GM12865 (cell line): Measurements from ENCODE around the gene NEU4.

Experiments used
- DNase-seq: peaks from one replicate; pipeline ENCODE4 v3.0.0; 2010; ENCODE audit warnings: low read depth
- H3K4me3 ChIP-seq: 2 replicates; pipeline ENCODE4 v1.5.1; 2011; ENCODE audit warnings: mild to moderate bottlenecking, low read depth, low read length, control low read depth
- TF ChIP-seq, protein P1 (sequence below): IDR thresholded peaks from 2 replicates; pipeline ENCODE4 v1.5.1; 2011; ENCODE audit warnings: low read length, control low read depth, low read depth, inconsistent platforms; ENCODE audit not compliant: insufficient read depth; ENCODE audit errors: missing control alignments

The NEU4 gene

DNA sequence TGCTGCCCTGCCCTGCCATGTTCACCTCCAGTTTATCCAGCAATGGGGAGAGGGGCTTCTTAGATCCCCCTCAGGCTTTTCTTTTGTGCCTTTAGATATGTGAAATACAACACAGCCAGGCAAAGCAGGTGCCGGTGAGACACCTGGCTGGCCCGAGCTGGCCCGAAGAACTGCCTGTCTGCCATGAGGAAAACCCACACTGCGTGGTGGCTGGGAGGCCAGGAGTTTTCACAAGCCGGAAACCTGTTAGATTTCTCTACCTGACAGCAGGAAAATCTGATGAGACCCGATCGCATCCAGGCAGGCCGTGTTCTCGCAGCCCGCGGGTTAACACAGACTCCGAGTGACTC, 38.1 kb upstream of the NEU4 start:
- TF ChIP-seq, protein P1, sequence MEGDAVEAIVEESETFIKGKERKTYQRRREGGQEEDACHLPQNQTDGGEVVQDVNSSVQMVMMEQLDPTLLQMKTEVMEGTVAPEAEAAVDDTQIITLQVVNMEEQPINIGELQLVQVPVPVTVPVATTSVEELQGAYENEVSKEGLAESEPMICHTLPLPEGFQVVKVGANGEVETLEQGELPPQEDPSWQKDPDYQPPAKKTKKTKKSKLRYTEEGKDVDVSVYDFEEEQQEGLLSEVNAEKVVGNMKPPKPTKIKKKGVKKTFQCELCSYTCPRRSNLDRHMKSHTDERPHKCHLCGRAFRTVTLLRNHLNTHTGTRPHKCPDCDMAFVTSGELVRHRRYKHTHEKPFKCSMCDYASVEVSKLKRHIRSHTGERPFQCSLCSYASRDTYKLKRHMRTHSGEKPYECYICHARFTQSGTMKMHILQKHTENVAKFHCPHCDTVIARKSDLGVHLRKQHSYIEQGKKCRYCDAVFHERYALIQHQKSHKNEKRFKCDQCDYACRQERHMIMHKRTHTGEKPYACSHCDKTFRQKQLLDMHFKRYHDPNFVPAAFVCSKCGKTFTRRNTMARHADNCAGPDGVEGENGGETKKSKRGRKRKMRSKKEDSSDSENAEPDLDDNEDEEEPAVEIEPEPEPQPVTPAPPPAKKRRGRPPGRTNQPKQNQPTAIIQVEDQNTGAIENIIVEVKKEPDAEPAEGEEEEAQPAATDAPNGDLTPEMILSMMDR: no peak
- DNase-seq: no peak
- H3K4me3 ChIP-seq: no peak overlapping the region

DNA sequence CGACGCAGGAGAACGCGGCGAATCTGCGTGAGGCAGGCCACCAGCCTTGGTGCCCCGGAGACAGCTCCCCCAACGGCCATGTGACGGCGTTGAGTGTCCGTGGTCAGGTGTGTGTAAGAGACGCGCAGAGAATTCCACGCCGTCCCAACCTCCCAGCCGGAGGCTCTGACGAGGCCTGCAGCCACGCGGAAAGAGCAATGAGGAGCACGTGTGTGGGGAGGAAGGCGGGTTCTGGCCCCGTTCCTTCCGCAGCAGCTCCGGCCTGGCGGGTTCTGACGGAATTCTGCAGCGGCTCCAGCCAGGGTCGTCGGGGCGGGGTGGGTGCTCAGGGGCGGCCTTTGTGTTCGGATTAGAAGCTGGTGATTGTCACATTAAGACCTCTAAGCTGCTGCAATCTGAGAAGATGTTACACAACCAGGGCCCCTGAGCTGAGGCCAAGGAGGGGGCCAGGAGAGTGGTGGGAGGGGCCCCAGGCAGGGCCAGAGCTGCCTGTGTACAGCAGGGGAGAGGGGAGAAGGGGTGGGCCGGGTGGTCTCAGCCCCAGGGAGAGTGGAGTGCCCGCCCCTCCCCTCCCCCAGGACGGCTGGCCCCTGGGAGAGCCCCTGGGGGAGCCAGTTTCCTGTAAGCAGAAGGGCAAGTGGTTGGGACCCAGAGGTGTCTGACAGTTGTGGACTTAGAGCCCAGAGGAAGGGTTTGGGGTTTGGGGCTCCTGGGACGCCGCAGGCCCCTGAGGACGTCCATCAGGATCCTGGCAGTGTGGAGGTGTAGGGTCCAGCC, 37.5 kb upstream of the NEU4 start:
- TF ChIP-seq, protein P1: no peak
- DNase-seq: peak; percentile 26
- H3K4me3 ChIP-seq: peak overlapping the region; percentile 49

- TF ChIP-seq, protein P1: no peak
- DNase-seq: peak; percentile 88
- peak overlapping the region; percentile 49 for H3K4me3 ChIP-seq
Observed at GRCh38 chr2:241772063-241772499, 36.9 kb upstream of the NEU4 start.

GRCh38 chr2:241773511-241774418, 35.2 kb upstream of the NEU4 start:
- TF ChIP-seq, protein P1: no peak
- DNase-seq: no peak
- H3K4me3 ChIP-seq: no peak overlapping the region

- H3K4me3 ChIP-seq: no peak overlapping the region
- DNase-seq: no peak
Observed at GRCh38 chr2:241774419-241775222, 34.4 kb upstream of the NEU4 start.

More at GRCh38 chr2:241774419-241775222, 34.4 kb upstream of the NEU4 start:
- TF ChIP-seq, protein P1: no peak
